Gastroesophageal sphincter (tissue), 4 donors: Measurements from ENCODE around the gene ZDHHC12. TPM values are rescaled to one million over a fixed set of nuclear protein-coding genes. Genes with fewer than 3 reads are reported as not detected.
"Not testable (repeated sequence)": the region's sequence is repeated elsewhere in the genome, so short reads cannot be mapped to it uniquely, and the experiment has no call there.

Source experiments
- ATAC-seq: fragments of 150-250 bp; one replicate; pipeline ENCODE4 v1.9.1; 2016; ENCODE audit warnings: mild to moderate bottlenecking, moderate library complexity
- H3K27ac ChIP-seq, 4 donors: fragments of 200-600 bp; sonication (generic) in 3 of 4; 1 replicate in 3 of 4; 2 replicates in 1 of 4; pipeline ENCODE4 v1.5.1; 2016 to 2019
- H3K27me3 ChIP-seq: fragments of 200-600 bp; sonication (generic); one replicate; pipeline ENCODE4 v1.5.1; 2019
- H3K36me3 ChIP-seq, 2 donors: fragments of 200-600 bp; sonication (generic); one replicate each; pipeline ENCODE4 v1.5.1; 2019; ENCODE audit warnings: control low read depth in 1 of 2
- H3K4me1 ChIP-seq, 3 donors: fragments of 200-600 bp; sonication (generic); 1 replicate in 2 of 3; 2 replicates in 1 of 3; pipeline ENCODE4 v1.5.1; 2016 to 2019; ENCODE audit warnings: control low read depth in 2 of 3
- H3K4me3 ChIP-seq, 2 donors: fragments of 200-600 bp; sonication (generic); one replicate each; pipeline ENCODE4 v1.5.1; 2019; ENCODE audit warnings: mild to moderate bottlenecking in 1 of 2, moderate library complexity in 1 of 2
- H3K9me3 ChIP-seq, 3 donors: fragments of 200-600 bp; sonication (generic); one replicate each; pipeline ENCODE4 v1.5.1; 2017 to 2019; ENCODE audit warnings: control low read depth in 2 of 3
- CTCF ChIP-seq, 4 experiments: fragments of 200-600 bp in 2 of 4; fragments of 450-650 bp in 2 of 4; sonication (generic) in 1 of 4; IDR thresholded peaks; one replicate each; pipeline ENCODE4 v1.5.1; 2017 to 2019; ENCODE audit warnings: antibody characterized with exemption in 4 of 4, mild to moderate bottlenecking in 2 of 4, moderate library complexity in 2 of 4
- EP300 ChIP-seq: sonication (generic); formaldehyde crosslinking; IDR thresholded peaks from one replicate; pipeline ENCODE4 v1.6.1; 2017; ENCODE audit warnings: antibody characterized with exemption, mild to moderate bottlenecking
- POLR2A ChIP-seq, 2 donors: fragments of 450-650 bp; IDR thresholded peaks; one replicate each; pipeline ENCODE4 v1.6.1; 2017; ENCODE audit warnings: antibody characterized with exemption in 2 of 2, mild to moderate bottlenecking in 2 of 2, moderate library complexity in 1 of 2
- POLR2AphosphoS5 ChIP-seq: sonication (generic); formaldehyde crosslinking; IDR thresholded peaks from one replicate; pipeline ENCODE4 v1.6.1; 2017; ENCODE audit warnings: antibody characterized with exemption
- WGBS, 2 donors: methylation state at CpG; one replicate each; pipeline ENCODE4 v1.1.5; 2018; ENCODE audit warnings: low coverage in 1 of 2; 5-methylcytosine and 5-hydroxymethylcytosine counted together
- total RNA-seq, 4 donors: library from RNA; depleted of rRNA; stranded (reverse); fragments of >200 nt; gene quantifications; one replicate each; pipeline ENCODE4 v1.1.0, GENCODE V29; 2016

ZDHHC12 gene
- total RNA-seq, 4 donors from 2014 or later = 19.5 to 24.5 (median 22.2) TPM

GRCh38 chr9:128702445-128702948 is 21.4 kb downstream of the ZDHHC12 start, which contains the start of gene PKN3:
TSS of gene PKN3 (plus strand) at chr9:128702503. CDS start at chr9:128702916, 413 bp downstream.
- TF ChIP-seq POLR2A (IDR thresholded peaks at IDR 0.05) (no peak), CTCF (IDR thresholded peaks at IDR 0.05) (peak in 3 of 4 experiments; percentile 77 to 87 (median 83))
- ATAC-seq = peak; percentile 89
- Histone ChIP-seq H3K9me3 (no peaks in the 10 kb centered on the region), H3K4me1 (peaks cover 0 to 24% (median 4%) of the 10 kb centered on the region in 3 donors), H3K27ac (peak within 1 kb of the TSS; percentile 12 to 84 (median 82)), H3K27me3 (no peaks in the 10 kb centered on the region), H3K4me3 (peak within 1 kb of the TSS; percentile 67 to 82), H3K36me3 (no peaks in the 10 kb centered on the region)
- WGBS, 2 donors = no CpG with 5 or more reads among the region's 65 CpGs

GRCh38 chr9:128701227-128701854 is 22.6 kb downstream of the ZDHHC12 start:
- no peaks in the 10 kb centered on the region for H3K27me3 ChIP-seq
- no peak for ATAC-seq
- H3K9me3 ChIP-seq = no peaks in the 10 kb centered on the region
- no peak overlapping the region for H3K27ac ChIP-seq
- H3K4me3 ChIP-seq = no peak overlapping the region
- 60 to 72% methylated on average over 4 to 6 of the region's 10 CpGs for WGBS, 2 donors
- peaks cover 0 to 24% (median 4%) of the 10 kb centered on the region in 3 donors for H3K4me1 ChIP-seq
- H3K36me3 ChIP-seq = peaks cover 0 to 10% of the 10 kb centered on the region in 2 donors
- TF ChIP-seq POLR2AphosphoS5 = no peak
- TF ChIP-seq EP300 = no peak
- TF ChIP-seq CTCF (IDR thresholded peaks at IDR 0.05) = no peak
- no peak for TF ChIP-seq POLR2A (IDR thresholded peaks at IDR 0.05)

GRCh38 chr9:128699096-128699795 is 24.7 kb downstream of the ZDHHC12 start:
- peaks cover 0 to 24% (median 4%) of the 10 kb centered on the region in 3 donors for H3K4me1 ChIP-seq
- not testable (repeated sequence) for ATAC-seq, H3K4me3 ChIP-seq, H3K27me3 ChIP-seq, H3K27ac ChIP-seq, H3K9me3 ChIP-seq
- WGBS, 2 donors = 93 to 94% methylated on average over 6 to 13 of the region's 30 CpGs
- H3K36me3 ChIP-seq = peaks cover 2 to 30% of the 10 kb centered on the region in 2 donors

GRCh38 chr9:128696923-128697707 is 26.8 kb downstream of the ZDHHC12 start:
- no peak overlapping the region for H3K4me3 ChIP-seq
- no peaks in the 10 kb centered on the region for H3K9me3 ChIP-seq
- H3K4me1 ChIP-seq = peaks cover 0 to 8% (median 0%) of the 10 kb centered on the region in 3 donors
- peaks cover 4 to 52% of the 10 kb centered on the region in 2 donors for H3K36me3 ChIP-seq
- WGBS, 2 donors = 53 to 78% methylated on average over 4 to 5 of the region's 8 CpGs
- ATAC-seq = no peak
- H3K27me3 ChIP-seq = no peaks in the 10 kb centered on the region
- TF ChIP-seq EP300 = no peak
- no peak for TF ChIP-seq POLR2AphosphoS5
- TF ChIP-seq POLR2A (IDR thresholded peaks at IDR 0.05) = no peak
- TF ChIP-seq CTCF (IDR thresholded peaks at IDR 0.05) = no peak
- no peak overlapping the region for H3K27ac ChIP-seq

- H3K36me3 ChIP-seq = peaks cover 4 to 59% of the 10 kb centered on the region in 2 donors
- WGBS, 2 donors = 72 to 73% methylated on average over 6 of the region's 6 CpGs
- ATAC-seq = no peak
- TF ChIP-seq POLR2A (IDR thresholded peaks at IDR 0.05) (no peak), CTCF (IDR thresholded peaks at IDR 0.05) (no peak), POLR2AphosphoS5 (no peak)
- H3K27me3 ChIP-seq = no peaks in the 10 kb centered on the region
- no peak overlapping the region for H3K27ac ChIP-seq
- H3K4me1 ChIP-seq = peaks cover 4 to 24% (median 10%) of the 10 kb centered on the region in 3 donors
- no peak overlapping the region for H3K4me3 ChIP-seq
- H3K9me3 ChIP-seq = no peaks in the 10 kb centered on the region
These were observed 29.6 kb downstream of the ZDHHC12 start for GRCh38 chr9:128694344-128694743.

GRCh38 chr9:128693738-128694137 is 30.2 kb downstream of the ZDHHC12 start:
- H3K36me3 ChIP-seq = peaks cover 4 to 59% of the 10 kb centered on the region in 2 donors
- WGBS, 2 donors = 64 to 77% methylated on average over 3 of the region's 3 CpGs
- H3K27me3 ChIP-seq = not testable (repeated sequence)

More at GRCh38 chr9:128693738-128694137, 30.2 kb downstream of the ZDHHC12 start:
- peaks cover 4 to 24% (median 10%) of the 10 kb centered on the region in 3 donors for H3K4me1 ChIP-seq
- H3K9me3 ChIP-seq, H3K4me3 ChIP-seq, ATAC-seq, H3K27ac ChIP-seq: not testable (repeated sequence)
